ENCODE data around the gene RNASEH2C. TPM values are rescaled to one million over a fixed set of nuclear protein-coding genes. Genes with fewer than 3 reads are reported as not detected.

RNASEH2C gene
- polyA plus RNA-seq, 1 of the 3 experiments (the other 2 are of a cell fraction), result 43.9 TPM

DNA sequence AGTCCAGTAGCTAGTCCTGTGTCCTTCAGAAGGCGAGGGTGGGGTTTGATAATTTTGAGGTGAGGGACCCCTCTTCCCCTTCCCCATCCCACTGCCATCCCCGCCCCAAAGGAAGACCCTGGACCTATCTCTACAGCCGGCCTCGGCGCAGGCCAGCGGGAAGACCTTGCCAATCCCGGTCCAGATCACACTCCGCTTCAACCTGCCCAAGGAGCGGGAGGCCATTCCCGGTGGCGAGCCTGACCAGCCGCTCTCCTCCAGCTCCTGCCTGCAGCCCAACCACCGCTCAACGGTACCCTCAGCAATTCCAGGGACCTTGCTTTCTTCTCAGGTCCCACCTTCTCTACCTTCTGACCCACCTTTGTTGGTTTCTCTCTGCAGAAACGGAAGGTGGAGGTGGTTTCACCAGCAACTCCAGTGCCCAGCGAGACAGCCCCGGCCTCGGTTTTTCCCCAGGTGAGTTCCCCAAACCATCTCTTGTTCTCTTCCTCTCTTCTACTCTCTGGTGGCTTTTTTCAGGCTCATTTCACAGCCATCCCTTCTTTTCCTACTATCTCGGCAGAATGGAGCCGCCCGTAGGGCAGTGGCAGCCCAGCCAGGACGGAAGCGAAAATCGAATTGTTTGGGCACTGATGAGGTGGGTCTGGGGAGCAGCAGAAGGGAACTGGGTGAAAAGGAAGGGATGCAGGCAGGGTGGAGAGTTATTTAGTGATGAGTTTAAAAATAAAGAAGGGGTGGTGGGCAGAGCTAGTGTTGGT is 7.2 kb downstream of the RNASEH2C start:
- TF ChIP-seq, protein P1, sequence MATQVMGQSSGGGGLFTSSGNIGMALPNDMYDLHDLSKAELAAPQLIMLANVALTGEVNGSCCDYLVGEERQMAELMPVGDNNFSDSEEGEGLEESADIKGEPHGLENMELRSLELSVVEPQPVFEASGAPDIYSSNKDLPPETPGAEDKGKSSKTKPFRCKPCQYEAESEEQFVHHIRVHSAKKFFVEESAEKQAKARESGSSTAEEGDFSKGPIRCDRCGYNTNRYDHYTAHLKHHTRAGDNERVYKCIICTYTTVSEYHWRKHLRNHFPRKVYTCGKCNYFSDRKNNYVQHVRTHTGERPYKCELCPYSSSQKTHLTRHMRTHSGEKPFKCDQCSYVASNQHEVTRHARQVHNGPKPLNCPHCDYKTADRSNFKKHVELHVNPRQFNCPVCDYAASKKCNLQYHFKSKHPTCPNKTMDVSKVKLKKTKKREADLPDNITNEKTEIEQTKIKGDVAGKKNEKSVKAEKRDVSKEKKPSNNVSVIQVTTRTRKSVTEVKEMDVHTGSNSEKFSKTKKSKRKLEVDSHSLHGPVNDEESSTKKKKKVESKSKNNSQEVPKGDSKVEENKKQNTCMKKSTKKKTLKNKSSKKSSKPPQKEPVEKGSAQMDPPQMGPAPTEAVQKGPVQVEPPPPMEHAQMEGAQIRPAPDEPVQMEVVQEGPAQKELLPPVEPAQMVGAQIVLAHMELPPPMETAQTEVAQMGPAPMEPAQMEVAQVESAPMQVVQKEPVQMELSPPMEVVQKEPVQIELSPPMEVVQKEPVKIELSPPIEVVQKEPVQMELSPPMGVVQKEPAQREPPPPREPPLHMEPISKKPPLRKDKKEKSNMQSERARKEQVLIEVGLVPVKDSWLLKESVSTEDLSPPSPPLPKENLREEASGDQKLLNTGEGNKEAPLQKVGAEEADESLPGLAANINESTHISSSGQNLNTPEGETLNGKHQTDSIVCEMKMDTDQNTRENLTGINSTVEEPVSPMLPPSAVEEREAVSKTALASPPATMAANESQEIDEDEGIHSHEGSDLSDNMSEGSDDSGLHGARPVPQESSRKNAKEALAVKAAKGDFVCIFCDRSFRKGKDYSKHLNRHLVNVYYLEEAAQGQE (IDR thresholded peaks at IDR 0.05; ENCODE audit: low read depth, low read length), result no peak
- TF ChIP-seq GATA2 (CRISPR knock-in tag; IDR thresholded peaks at IDR 0.05), result no peak
- H3K79me2 ChIP-seq (ENCODE audit: insufficient read depth), result peaks cover 26% of the 10 kb centered on the region
- peaks cover 35 to 36% of the 10 kb centered on the region in 2 experiments for H3K36me3 ChIP-seq (replicated peaks in 1 of 2; ENCODE audit: control insufficient read depth in 1 of 2, insufficient read depth in 2 of 2, low read length in 1 of 2)
- H3K9me3 ChIP-seq, result no peaks in the 10 kb centered on the region
- H3K9me2 ChIP-seq, result no peaks in the 10 kb centered on the region
- H4K20me1 ChIP-seq (ENCODE audit: insufficient read depth), result 0 out of 2 replicates have a peak, but pooled peaks cover 3% of the 10 kb centered on the region
- ChIA-PET CTCF (interaction anchor here (1.1 to 5.3 kb wide), 10 partner anchors 9 to 309 kb away, joined by 4 to 111 read pairs (median 19); partner anchors contain the start of genes AP5B1, FIBP and MUS81), POLR2A (interaction anchor here (1.1 to 2.9 kb wide), 3 partner anchors 32 to 146 kb away, joined by 7 to 23 read pairs (median 10); no protein-coding TSS in a partner anchor)
- no peaks in the 10 kb centered on the region for H3K27me3 ChIP-seq (ENCODE audit: insufficient read depth)
- H2AFZ ChIP-seq (ENCODE audit: low read depth), result no peak overlapping the region
- H3K4me1 ChIP-seq (ENCODE audit: control insufficient read depth in 1 of 2, insufficient read depth in 2 of 2, low read depth in 1 of 2, low read length in 1 of 2), result peaks cover 6 to 11% of the 10 kb centered on the region in 2 experiments; a peak in 1 of 4 replicates
- peak overlapping the region; percentile 91 for H3K4me2 ChIP-seq
- 96% methylated on average over 24 of the region's 24 CpGs for WGBS (ENCODE audit: low lambda C conversion rate)
- DNase-seq, result no peak
- no peak overlapping the region; a peak in 1 of 4 replicates for H3K27ac ChIP-seq (ENCODE audit: low read depth in 2 of 2, low read length in 1 of 2)
- H3K9ac ChIP-seq, result peak overlapping the region; percentile 94
- H3K4me3 ChIP-seq (ENCODE audit: low read depth in 2 of 2, low read length in 1 of 2), result peak overlapping the region; percentile 62 to 72
- no peaks in the 10 kb centered on the region for H3F3A ChIP-seq (replicated peaks; ENCODE audit: insufficient read depth)

DNA sequence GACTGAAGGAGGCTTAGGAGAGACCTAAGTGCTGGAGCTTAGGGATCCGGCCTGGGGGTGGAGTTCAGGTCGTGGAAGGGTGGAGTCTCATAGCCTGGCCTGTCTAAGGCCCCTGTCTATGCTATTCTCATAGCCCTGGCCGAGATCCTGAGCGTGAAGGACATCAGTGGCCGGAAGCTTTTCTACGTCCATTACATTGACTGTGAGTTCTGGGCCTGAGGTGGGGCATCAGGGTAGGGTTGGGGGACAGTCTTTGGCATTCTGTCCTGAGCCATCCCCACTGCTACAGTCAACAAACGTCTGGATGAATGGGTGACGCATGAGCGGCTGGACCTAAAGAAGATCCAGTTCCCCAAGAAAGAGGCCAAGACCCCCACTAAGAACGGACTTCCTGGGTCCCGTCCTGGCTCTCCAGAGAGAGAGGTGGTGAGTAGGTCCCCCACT is 7.9 kb downstream of the RNASEH2C start:
- CTCF ChIA-PET, result interaction anchor here (1.1 to 5.3 kb wide), 31 partner anchors 7 to 310 kb away, joined by 3 to 111 read pairs (median 10); partner anchors contain the start of genes AP5B1, CCDC85B, FIBP and MUS81
- Histone ChIP-seq H3K27ac (ENCODE audit: low read depth in 2 of 2, low read length in 1 of 2) (peak overlapping the region; percentile 96 to 98; a peak in 2 of 4 replicates), H3K9me2 (no peaks in the 10 kb centered on the region), H3K9me3 (no peaks in the 10 kb centered on the region), H3K36me3 (replicated peaks in 1 of 2; ENCODE audit: control insufficient read depth in 1 of 2, insufficient read depth in 2 of 2, low read length in 1 of 2) (peaks cover 28 to 36% of the 10 kb centered on the region in 2 experiments), H3K79me2 (ENCODE audit: insufficient read depth) (peaks cover 22% of the 10 kb centered on the region; the same call in 1 of the 2 replicates), H3K4me2 (peak overlapping the region; percentile 91), H3K4me3 (ENCODE audit: low read depth in 2 of 2, low read length in 1 of 2) (peak overlapping the region; percentile 62 to 72), H3F3A (replicated peaks; ENCODE audit: insufficient read depth) (no peaks in the 10 kb centered on the region), H2AFZ (ENCODE audit: low read depth) (no peak overlapping the region; the same call in 1 of the 2 replicates), H3K9ac (peak overlapping the region; percentile 94), H3K4me1 (ENCODE audit: control insufficient read depth in 1 of 2, insufficient read depth in 2 of 2, low read depth in 1 of 2, low read length in 1 of 2) (peaks cover 6 to 8% of the 10 kb centered on the region in 2 experiments; a peak in 1 of 4 replicates), H4K20me1 (ENCODE audit: insufficient read depth) (no peaks in the 10 kb centered on the region), H3K27me3 (ENCODE audit: insufficient read depth) (no peaks in the 10 kb centered on the region)
- POLR2A ChIA-PET, result interaction anchor here (1.0 to 2.9 kb wide), 11 partner anchors 8 to 176 kb away, joined by 3 to 26 read pairs (median 5); partner anchors contain the start of genes FIBP, RNASEH2C and SNX32
- WGBS (ENCODE audit: low lambda C conversion rate), result 46% methylated on average over 7 of the region's 11 CpGs
- DNase-seq, result no peak
- TF ChIP-seq SMC3 (IDR thresholded peaks at IDR 0.05; ENCODE audit: low read depth, low read length) (peak; percentile 5; the same call in 1 of the 2 replicates), MXI1 (IDR thresholded peaks at IDR 0.05; ENCODE audit: low read depth, low read length) (peak; percentile 13; the same call in 1 of the 2 replicates), POLR2AphosphoS5 (IDR thresholded peaks at IDR 0.05; ENCODE audit: low read depth, low read length) (no peak)
